IMR-90 (cell line): ENCODE measurements around the gene ITPR3. TPM values are rescaled to one million over a fixed set of nuclear protein-coding genes. Genes with fewer than 3 reads are reported as not detected.

Source experiments
- ATAC-seq: fragments of 200-7000 bp; cut with Tn5 transposase; 2 replicates; pipeline ENCODE4 v1.9.1; 2020; ENCODE audit warnings: low read depth, mild to moderate bottlenecking, moderate library complexity
- BruUV-seq: library from RNA; stranded (reverse); fragments of 400-500 nt; replicated peaks from 2 replicates; lab custom pipeline; 2021; lab: Mats Ljungman, UMichigan
- CTCF ChIA-PET: fragments of 300-600 bp; formaldehyde crosslinking; extraction: SDS; loops from one replicate; lab custom pipeline; 2021; ENCODE audit warnings: antibody characterized with exemption; lab: Yijun Ruan, JAX
- POLR2A ChIA-PET: fragments of 300-600 bp; sonication (Branson Sonifier 250); formaldehyde crosslinking; loops from one replicate; lab custom pipeline; 2022; ENCODE audit warnings: antibody characterized with exemption; ENCODE audit not compliant: unreplicated experiment; lab: Charles Lee
- DNase-seq: peaks from one replicate; pipeline ENCODE4 v3.0.0; 2013
- H2AFZ ChIP-seq: replicated peaks from 2 replicates; pipeline ENCODE3; 2013; ENCODE audit warnings: low read length, mild to moderate bottlenecking; ENCODE audit not compliant: poor library complexity
- H2AK5ac ChIP-seq: 2 replicates; pipeline ENCODE4 v1.6.1; 2013; ENCODE audit warnings: low read depth, low read length, inconsistent platforms
- H2AK9ac ChIP-seq: replicated peaks from 2 replicates; pipeline ENCODE3; 2013; ENCODE audit warnings: mild to moderate bottlenecking, low read depth, low read length, moderate library complexity; ENCODE audit not compliant: poor library complexity
- H2BK120ac ChIP-seq: 2 replicates; pipeline ENCODE4 v1.6.1; 2013; ENCODE audit warnings: low read depth, low read length, inconsistent platforms
- H2BK15ac ChIP-seq: 3 replicates; pipeline ENCODE4 v1.6.1; 2013; ENCODE audit warnings: low read depth, low read length, inconsistent platforms
- H2BK20ac ChIP-seq: 2 replicates; pipeline ENCODE4 v1.6.1; 2013; ENCODE audit warnings: low read depth, mild to moderate bottlenecking, inconsistent platforms, low read length, moderate library complexity
- H2BK5ac ChIP-seq: 2 replicates; pipeline ENCODE4 v1.6.1; 2013; ENCODE audit warnings: mild to moderate bottlenecking, low read depth, low read length, inconsistent platforms; ENCODE audit not compliant: poor library complexity, severe bottlenecking
- H3K14ac ChIP-seq: replicated peaks from 2 replicates; pipeline ENCODE4 v1.6.1; 2013; ENCODE audit warnings: low read depth, low read length, inconsistent platforms
- H3K18ac ChIP-seq: 2 replicates; pipeline ENCODE4 v1.6.1; 2013; ENCODE audit warnings: low read depth, low read length, control low read depth
- H3K23ac ChIP-seq: 2 replicates; pipeline ENCODE4 v1.6.1; 2013; ENCODE audit warnings: low read depth, low read length, inconsistent platforms
- H3K27ac ChIP-seq: 2 replicates; pipeline ENCODE4 v1.5.1; 2013; ENCODE audit warnings: mild to moderate bottlenecking, control low read depth, low read length; ENCODE audit not compliant: insufficient read depth
- H3K27me3 ChIP-seq: 2 replicates; pipeline ENCODE4 v1.6.1; 2013; ENCODE audit warnings: low read length; ENCODE audit not compliant: control insufficient read depth, insufficient read depth
- H3K36me3 ChIP-seq: 2 replicates; pipeline ENCODE4 v1.6.1; 2013; ENCODE audit warnings: low read length, mixed read lengths; ENCODE audit not compliant: control insufficient read depth, insufficient read depth
- H3K4ac ChIP-seq: 2 replicates; pipeline ENCODE4 v1.6.1; 2013; ENCODE audit warnings: low read depth, low read length, inconsistent platforms
- H3K4me1 ChIP-seq: 2 replicates; pipeline ENCODE4 v1.6.1; 2013; ENCODE audit warnings: low read length, mixed read lengths; ENCODE audit not compliant: control insufficient read depth, insufficient read depth
- H3K4me2 ChIP-seq: 2 replicates; pipeline ENCODE4 v1.6.1; 2013; ENCODE audit warnings: low read depth, mild to moderate bottlenecking, control low read depth, low read length, moderate library complexity
- H3K4me3 ChIP-seq: 2 replicates; pipeline ENCODE4 v1.5.1; 2013; ENCODE audit warnings: low read depth, mild to moderate bottlenecking, control low read depth, low read length, moderate library complexity; ENCODE audit not compliant: insufficient read depth
- H3K56ac ChIP-seq: 2 replicates; pipeline ENCODE4 v1.6.1; 2013; ENCODE audit warnings: low read length, inconsistent platforms; ENCODE audit not compliant: insufficient read depth; ENCODE audit errors: extremely low read depth
- H3K79me1 ChIP-seq, 2 experiments: 2 replicates each; pipeline ENCODE4 v1.6.1; 2013; ENCODE audit warnings: low read length in 2 of 2, inconsistent platforms in 1 of 2, low read depth in 1 of 2
- H3K9ac ChIP-seq: 2 replicates; pipeline ENCODE4 v1.6.1; 2013; ENCODE audit warnings: low read depth, low read length, control low read depth
- H3K9me1 ChIP-seq: 2 replicates; pipeline ENCODE4 v1.6.1; 2013; ENCODE audit warnings: low read length, inconsistent platforms; ENCODE audit not compliant: insufficient read depth
- H3K9me3 ChIP-seq: 2 replicates; pipeline ENCODE4 v1.6.1; 2013; ENCODE audit warnings: low read length; ENCODE audit not compliant: control insufficient read depth, insufficient read depth
- H4K20me1 ChIP-seq: 2 replicates; pipeline ENCODE4 v1.6.1; 2013; ENCODE audit warnings: low read length, inconsistent platforms; ENCODE audit not compliant: insufficient read depth
- H4K5ac ChIP-seq: 2 replicates; pipeline ENCODE4 v1.6.1; 2013; ENCODE audit warnings: mild to moderate bottlenecking, low read depth, low read length, control low read depth
- H4K8ac ChIP-seq, 2 experiments: 2 replicates each; pipeline ENCODE4 v1.6.1; 2013; ENCODE audit warnings: low read depth in 2 of 2, low read length in 2 of 2, control low read depth in 1 of 2, inconsistent platforms in 1 of 2
- H4K91ac ChIP-seq: 2 replicates; pipeline ENCODE4 v1.6.1; 2013; ENCODE audit warnings: low read depth, low read length, inconsistent platforms; ENCODE audit not compliant: insufficient read depth
- CHD1 ChIP-seq: IDR thresholded peaks from 2 replicates; pipeline ENCODE4 v1.6.1; 2012; ENCODE audit warnings: low read depth, low read length, improper control_type of control experiment
- ELK1 ChIP-seq: fragments of 150-350 bp; IDR thresholded peaks from 2 replicates; pipeline ENCODE4 v1.6.1; 2016; ENCODE audit warnings: low read depth, mild to moderate bottlenecking, low read length, moderate library complexity, borderline replicate concordance
- MAFK ChIP-seq: IDR thresholded peaks from 2 replicates; pipeline ENCODE4 v1.6.1; 2012; ENCODE audit warnings: low read depth, low read length, improper control_type of control experiment
- WGBS, 2 experiments: methylation state at CpG; one replicate each; pipeline versions ENCODE4 v1.1.5 to v1.1.7; 2013; ENCODE audit warnings: missing lambda C conversion rate in 2 of 2; ENCODE audit not compliant: insufficient read length in 1 of 2; ENCODE audit errors: extremely low coverage in 2 of 2; 5-methylcytosine and 5-hydroxymethylcytosine counted together
- dilution Hi-C: fragments of 300-500 bp; cut with HindIII; formaldehyde crosslinking; loops from one replicate; pipeline ENCODE4 v1.14.3; 2018; ENCODE audit warnings: low sequenced_read_pairs; ENCODE audit not compliant: unreplicated experiment
- in situ Hi-C: fragments of 300-500 bp; cut with MboI; formaldehyde crosslinking; loops from 3 replicates; pipeline ENCODE4 v1.14.3; 2019; ENCODE audit warnings: low sequenced_read_pairs, inconsistent platforms, mixed read lengths
- intact Hi-C: fragments of 100-400 bp; cut with micrococcal nuclease; formaldehyde crosslinking; loops from 2 replicates; pipeline ENCODE4 v1.10.0; 2022
- polyA plus RNA-seq, 3 experiments: library from polyadenylated mRNA; depleted of rRNA; stranded (reverse); fragments of >200 nt; gene quantifications; 2 replicates each; pipeline ENCODE4 v1.2.3, GENCODE V29; 2012; ENCODE audit warnings: low replicate concordance in 1 of 3
- total RNA-seq: library from RNA; depleted of rRNA; stranded (reverse); fragments of >200 nt; gene quantifications from 2 replicates; pipeline ENCODE4 v1.2.3, GENCODE V29; 2012

Gene ITPR3
- total and polyA plus RNA-seq, 2 of the 4 experiments (the other 2 are of a cell fraction) = 1.6 to 3.7 TPM

- Histone ChIP-seq H4K20me1 (peaks cover 8% of the 10 kb centered on the region; the same call in 1 of the 2 replicates), H3K18ac (no peak overlapping the region), H3K9me3 (no peaks in the 10 kb centered on the region), H3K23ac (peak overlapping the region; percentile 32; the same call in 1 of the 2 replicates), H2BK120ac (no peak overlapping the region), H3K27me3 (no peaks in the 10 kb centered on the region), H2AK5ac (peak overlapping the region; percentile 17; the same call in 1 of the 2 replicates), H3K27ac (peak overlapping the region; percentile 23; the same call in 1 of the 2 replicates), H3K9ac (no peak overlapping the region), H2AFZ (no peak overlapping the region), H2BK5ac (peak overlapping the region; percentile 34), H3K4ac (0 out of 2 replicates have a peak overlapping the region, but pooled peaks have one; percentile 15), H2BK15ac (no peak overlapping the region), H4K8ac (no peak overlapping the region), H3K4me2 (peak overlapping the region; percentile 36; the same call in 1 of the 2 replicates), H2AK9ac (peak overlapping the region; percentile 84), H4K5ac (no peak overlapping the region), H3K4me3 (no peak overlapping the region), H3K14ac (no peak overlapping the region; the same call in 1 of the 2 replicates), H4K91ac (peak overlapping the region; percentile 7; the same call in 1 of the 2 replicates), H3K79me1 (peaks cover 5 to 37% of the 10 kb centered on the region in 2 experiments; a peak in 2 of 4 replicates), H3K4me1 (peaks cover 20% of the 10 kb centered on the region), H3K9me1 (peaks cover 18% of the 10 kb centered on the region), H2BK20ac (no peak overlapping the region), H3K36me3 (peaks cover 16% of the 10 kb centered on the region), H3K56ac (no peak overlapping the region)
- ChIA-PET POLR2A (no interaction called here), CTCF (interaction anchor here (0.7 kb wide), 1 partner anchor 15 kb away, joined by 3 read pairs; the partner anchor contains the start of gene UQCC2)
- no peak for TF ChIP-seq CHD1
- no peak for TF ChIP-seq ELK1
- TF ChIP-seq MAFK = peak; percentile 38; the same call in 1 of the 2 replicates
- BruUV-seq = no TSS peak
- WGBS, 2 experiments = 90% methylated on average over 7 of the region's 15 CpGs; no CpG with 5 or more reads in 1 of the 2 experiments
- in situ Hi-C loops = no loop called here
- intact Hi-C loops = no loop called here
- ATAC-seq (peak; percentile 72), DNase-seq (peak; percentile 61)
- dilution Hi-C loops = no loop called here
Observed at GRCh38 chr6:33696548-33697518, 75.7 kb downstream of the ITPR3 start.
